ENCODE data around the gene ASXL2.
"Not testable (repeated sequence)": the region's sequence is repeated elsewhere in the genome, so short reads cannot be mapped to it uniquely, and the experiment has no call there.

ASXL2 gene

DNA sequence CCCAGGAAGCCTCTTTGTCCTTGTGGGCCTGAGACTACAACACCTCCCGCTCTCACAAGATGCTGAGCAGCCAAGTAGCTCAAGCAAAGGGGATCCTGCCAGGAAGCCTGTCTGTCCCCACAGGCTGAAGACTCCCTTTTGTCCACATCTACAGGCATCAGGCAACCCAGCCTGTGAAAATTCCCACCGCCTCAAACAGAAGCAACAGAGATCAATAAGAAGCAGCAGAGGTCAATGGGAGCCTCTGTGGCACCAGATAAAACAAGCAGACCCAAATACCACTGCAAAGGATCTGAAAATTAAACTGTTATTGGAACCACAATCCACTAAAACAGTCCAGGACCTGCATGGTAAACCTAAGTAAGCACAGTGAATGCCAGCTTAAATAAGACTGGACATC is 48.5 kb downstream of the ASXL2 start:
- Histone ChIP-seq H3K27me3 (no peaks in the 10 kb centered on the region), H3K4me3 (ENCODE audit: low read depth, low read length) (no peak overlapping the region), H3K36me3 (no peaks in the 10 kb centered on the region), H3K9me3 (no peaks in the 10 kb centered on the region), H3K4me1 (no peaks in the 10 kb centered on the region; the same call in 1 of the 2 replicates)
- TF ChIP-seq, protein P1, sequence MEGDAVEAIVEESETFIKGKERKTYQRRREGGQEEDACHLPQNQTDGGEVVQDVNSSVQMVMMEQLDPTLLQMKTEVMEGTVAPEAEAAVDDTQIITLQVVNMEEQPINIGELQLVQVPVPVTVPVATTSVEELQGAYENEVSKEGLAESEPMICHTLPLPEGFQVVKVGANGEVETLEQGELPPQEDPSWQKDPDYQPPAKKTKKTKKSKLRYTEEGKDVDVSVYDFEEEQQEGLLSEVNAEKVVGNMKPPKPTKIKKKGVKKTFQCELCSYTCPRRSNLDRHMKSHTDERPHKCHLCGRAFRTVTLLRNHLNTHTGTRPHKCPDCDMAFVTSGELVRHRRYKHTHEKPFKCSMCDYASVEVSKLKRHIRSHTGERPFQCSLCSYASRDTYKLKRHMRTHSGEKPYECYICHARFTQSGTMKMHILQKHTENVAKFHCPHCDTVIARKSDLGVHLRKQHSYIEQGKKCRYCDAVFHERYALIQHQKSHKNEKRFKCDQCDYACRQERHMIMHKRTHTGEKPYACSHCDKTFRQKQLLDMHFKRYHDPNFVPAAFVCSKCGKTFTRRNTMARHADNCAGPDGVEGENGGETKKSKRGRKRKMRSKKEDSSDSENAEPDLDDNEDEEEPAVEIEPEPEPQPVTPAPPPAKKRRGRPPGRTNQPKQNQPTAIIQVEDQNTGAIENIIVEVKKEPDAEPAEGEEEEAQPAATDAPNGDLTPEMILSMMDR (IDR thresholded peaks at IDR 0.05; ENCODE audit: low read depth, low read length), result no peak
- DNase-seq, result no peak

DNA sequence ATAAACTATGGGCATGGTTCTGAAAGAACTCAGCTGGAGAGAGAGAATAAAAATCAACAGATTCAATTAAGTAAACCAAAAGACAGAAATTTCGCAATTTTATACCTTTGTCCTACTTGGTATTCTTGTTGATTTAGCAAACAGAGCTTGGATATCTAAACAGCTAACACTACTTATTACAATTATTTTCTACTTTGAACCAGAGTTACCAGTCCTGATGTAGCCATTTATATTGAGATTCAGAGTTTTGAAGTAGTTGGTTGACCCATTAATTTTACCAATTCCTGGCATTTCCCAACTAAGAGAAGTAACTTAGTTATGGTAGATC is 48.9 kb downstream of the ASXL2 start:
- H3K27me3 ChIP-seq, result no peaks in the 10 kb centered on the region
- TF ChIP-seq, protein P1 (IDR thresholded peaks at IDR 0.05; ENCODE audit: low read depth, low read length), result no peak
- no peaks in the 10 kb centered on the region for H3K36me3 ChIP-seq
- no peaks in the 10 kb centered on the region; the same call in 1 of the 2 replicates for H3K4me1 ChIP-seq
- H3K4me3 ChIP-seq (ENCODE audit: low read depth, low read length), result no peak overlapping the region
- DNase-seq, result no peak
- H3K9me3 ChIP-seq, result no peaks in the 10 kb centered on the region

DNA sequence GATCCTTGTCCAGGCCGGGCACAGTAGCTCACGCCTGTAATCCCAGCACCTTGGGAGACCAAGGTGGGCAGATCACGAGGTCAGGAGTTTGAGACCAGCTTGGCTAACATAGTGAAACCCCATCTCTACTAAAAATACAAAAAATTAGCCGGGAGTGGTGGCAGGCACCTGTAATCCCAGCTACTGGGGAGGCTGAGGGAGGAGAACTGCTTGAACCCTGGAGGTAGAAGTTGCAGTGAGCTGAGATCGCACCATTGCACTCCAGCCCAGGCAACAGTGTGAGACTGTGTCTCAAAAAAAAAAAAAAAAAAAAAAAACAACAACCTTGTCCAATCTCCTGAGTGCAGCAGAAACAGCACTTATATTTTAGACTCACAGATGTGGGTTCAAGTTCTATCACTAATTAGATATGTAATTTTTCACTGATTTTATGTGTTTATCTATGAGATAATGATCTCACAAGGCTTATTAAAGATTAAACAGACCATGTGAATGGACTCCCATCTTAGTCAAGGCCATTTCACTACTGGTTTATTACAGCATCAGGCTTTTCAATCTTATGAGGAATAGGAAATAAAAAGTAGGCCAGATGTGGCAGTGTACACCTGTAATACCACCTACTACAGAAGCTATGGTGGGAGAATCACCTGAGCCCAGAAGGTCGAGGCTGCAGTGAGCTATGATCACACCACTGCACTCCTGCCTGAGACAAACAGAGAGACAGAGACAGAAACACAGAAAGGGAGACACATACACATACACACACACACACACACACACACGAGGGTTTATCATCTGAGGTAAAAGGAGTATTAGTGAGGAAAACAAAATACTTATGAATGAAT is 49.5 kb downstream of the ASXL2 start:
- not testable (repeated sequence) for H3K4me3 ChIP-seq (ENCODE audit: low read depth, low read length); DNase-seq; H3K27me3 ChIP-seq; H3K9me3 ChIP-seq; H3K4me1 ChIP-seq; H3K36me3 ChIP-seq

DNA sequence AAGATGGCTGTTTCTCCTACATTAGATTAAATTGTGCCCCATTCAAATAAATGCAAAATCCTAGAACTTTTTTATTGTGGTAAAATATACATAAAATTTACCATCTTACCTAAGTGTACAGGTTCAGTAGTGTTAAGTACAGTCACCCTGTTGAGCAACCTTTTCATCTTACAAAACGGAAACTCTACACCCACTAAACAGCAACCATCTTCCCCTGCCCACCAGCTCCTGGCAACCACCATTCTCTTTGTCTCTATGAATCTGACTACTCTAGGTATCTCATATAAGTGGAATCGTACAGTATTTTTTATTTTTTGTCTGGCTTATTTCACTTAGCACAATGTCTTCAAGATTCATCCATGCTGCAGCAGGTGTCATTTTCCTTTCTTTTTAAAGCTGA is 53.0 kb downstream of the ASXL2 start:
- no peak for DNase-seq
- H3K36me3 ChIP-seq, result no peaks in the 10 kb centered on the region
- TF ChIP-seq, protein P1 (IDR thresholded peaks at IDR 0.05; ENCODE audit: low read depth, low read length), result no peak

DNA sequence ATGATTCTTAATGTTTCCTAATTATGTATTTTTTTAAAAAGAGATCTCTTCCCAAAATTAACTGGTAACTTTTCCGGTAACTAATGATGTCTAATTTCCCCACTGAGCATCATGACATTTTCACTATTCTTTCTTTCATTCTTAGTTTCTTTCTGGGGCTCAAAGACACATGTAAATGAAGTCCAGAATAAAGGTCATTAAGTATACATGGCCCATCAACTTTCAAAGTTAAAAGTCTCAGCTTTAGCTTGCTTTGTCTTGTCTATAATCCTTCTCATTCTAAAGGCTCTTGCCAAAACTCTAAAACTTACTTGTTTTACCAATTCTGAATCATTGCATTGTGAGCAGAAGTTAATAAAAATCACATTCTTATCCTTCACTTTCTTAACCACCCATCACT is 53.6 kb downstream of the ASXL2 start:
- H3K9me3 ChIP-seq, result no peaks in the 10 kb centered on the region
- H3K4me3 ChIP-seq (ENCODE audit: low read depth, low read length), result no peak overlapping the region
- H3K4me1 ChIP-seq, result peaks cover 7% of the 10 kb centered on the region
- TF ChIP-seq, protein P1 (IDR thresholded peaks at IDR 0.05; ENCODE audit: low read depth, low read length), result no peak
- no peak for DNase-seq
- H3K27me3 ChIP-seq, result no peaks in the 10 kb centered on the region
- H3K36me3 ChIP-seq, result no peaks in the 10 kb centered on the region

More for the DNA sequence above, 53.0 kb downstream of the ASXL2 start:
- Histone ChIP-seq H3K9me3 (no peaks in the 10 kb centered on the region), H3K4me1 (peaks cover 7% of the 10 kb centered on the region), H3K4me3 (ENCODE audit: low read depth, low read length) (no peak overlapping the region), H3K27me3 (no peaks in the 10 kb centered on the region)

DNA sequence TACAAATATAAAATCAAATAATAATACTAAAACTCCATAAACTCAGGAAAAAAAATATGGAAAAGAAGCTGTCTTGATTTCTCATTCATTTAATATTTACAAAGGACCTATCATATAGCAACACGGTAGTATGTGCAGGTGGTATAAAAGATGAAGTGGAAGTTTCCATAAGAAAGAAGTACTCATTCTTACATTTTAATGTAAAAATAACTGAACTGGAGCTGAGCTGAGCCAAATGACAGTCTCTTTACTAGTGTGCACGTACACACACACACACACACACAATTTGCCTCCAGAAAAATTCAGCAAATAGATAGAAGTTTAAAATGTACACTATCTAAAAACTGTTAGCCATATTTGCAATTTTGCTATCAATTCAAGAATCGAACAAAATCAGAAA is 54.1 kb downstream of the ASXL2 start:
- Histone ChIP-seq H3K36me3 (no peaks in the 10 kb centered on the region), H3K4me1 (peaks cover 7% of the 10 kb centered on the region), H3K27me3 (no peaks in the 10 kb centered on the region), H3K4me3 (ENCODE audit: low read depth, low read length) (no peak overlapping the region), H3K9me3 (no peaks in the 10 kb centered on the region)
- TF ChIP-seq, protein P1 (IDR thresholded peaks at IDR 0.05; ENCODE audit: low read depth, low read length), result no peak
- DNase-seq, result no peak

All from BE2C (cell line).